ENCODE data around the gene UNC79.

DNA sequence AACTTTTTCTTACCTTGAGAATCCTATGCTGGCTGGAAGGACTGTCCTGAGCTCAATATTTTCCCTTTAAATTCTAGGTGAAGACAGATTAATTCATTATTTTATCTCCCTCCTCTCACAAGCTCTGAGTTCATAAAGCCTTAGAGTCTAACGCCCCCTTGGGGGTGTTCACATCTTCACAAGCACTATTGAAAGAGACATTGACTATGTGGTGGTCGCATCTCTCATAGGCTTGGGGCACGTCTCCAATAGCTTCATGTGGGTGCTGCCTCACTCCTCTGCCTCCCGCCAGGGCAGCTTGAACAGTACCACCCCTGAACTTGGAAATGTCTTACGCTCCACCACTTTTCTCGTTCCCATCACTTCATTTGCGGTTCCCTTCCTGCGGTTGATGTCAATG lies 106.2 kb downstream of the UNC79 start:
- TF ChIP-seq POLR2AphosphoS5 (IDR thresholded peaks at IDR 0.05) = no peak
- TF ChIP-seq, protein P1, sequence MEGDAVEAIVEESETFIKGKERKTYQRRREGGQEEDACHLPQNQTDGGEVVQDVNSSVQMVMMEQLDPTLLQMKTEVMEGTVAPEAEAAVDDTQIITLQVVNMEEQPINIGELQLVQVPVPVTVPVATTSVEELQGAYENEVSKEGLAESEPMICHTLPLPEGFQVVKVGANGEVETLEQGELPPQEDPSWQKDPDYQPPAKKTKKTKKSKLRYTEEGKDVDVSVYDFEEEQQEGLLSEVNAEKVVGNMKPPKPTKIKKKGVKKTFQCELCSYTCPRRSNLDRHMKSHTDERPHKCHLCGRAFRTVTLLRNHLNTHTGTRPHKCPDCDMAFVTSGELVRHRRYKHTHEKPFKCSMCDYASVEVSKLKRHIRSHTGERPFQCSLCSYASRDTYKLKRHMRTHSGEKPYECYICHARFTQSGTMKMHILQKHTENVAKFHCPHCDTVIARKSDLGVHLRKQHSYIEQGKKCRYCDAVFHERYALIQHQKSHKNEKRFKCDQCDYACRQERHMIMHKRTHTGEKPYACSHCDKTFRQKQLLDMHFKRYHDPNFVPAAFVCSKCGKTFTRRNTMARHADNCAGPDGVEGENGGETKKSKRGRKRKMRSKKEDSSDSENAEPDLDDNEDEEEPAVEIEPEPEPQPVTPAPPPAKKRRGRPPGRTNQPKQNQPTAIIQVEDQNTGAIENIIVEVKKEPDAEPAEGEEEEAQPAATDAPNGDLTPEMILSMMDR (IDR thresholded peaks at IDR 0.05) = no peak
- no peak for TF ChIP-seq POLR2A (IDR thresholded peaks at IDR 0.05)
